Fibroblast of peridontal ligament (primary cell): Measurements from ENCODE around the gene UBAP2.

Experiments used
- DNase-seq: peaks from one replicate; pipeline ENCODE4 v3.0.0-alpha.2; 2010; ENCODE audit errors: extremely low read depth

Gene UBAP2

DNA sequence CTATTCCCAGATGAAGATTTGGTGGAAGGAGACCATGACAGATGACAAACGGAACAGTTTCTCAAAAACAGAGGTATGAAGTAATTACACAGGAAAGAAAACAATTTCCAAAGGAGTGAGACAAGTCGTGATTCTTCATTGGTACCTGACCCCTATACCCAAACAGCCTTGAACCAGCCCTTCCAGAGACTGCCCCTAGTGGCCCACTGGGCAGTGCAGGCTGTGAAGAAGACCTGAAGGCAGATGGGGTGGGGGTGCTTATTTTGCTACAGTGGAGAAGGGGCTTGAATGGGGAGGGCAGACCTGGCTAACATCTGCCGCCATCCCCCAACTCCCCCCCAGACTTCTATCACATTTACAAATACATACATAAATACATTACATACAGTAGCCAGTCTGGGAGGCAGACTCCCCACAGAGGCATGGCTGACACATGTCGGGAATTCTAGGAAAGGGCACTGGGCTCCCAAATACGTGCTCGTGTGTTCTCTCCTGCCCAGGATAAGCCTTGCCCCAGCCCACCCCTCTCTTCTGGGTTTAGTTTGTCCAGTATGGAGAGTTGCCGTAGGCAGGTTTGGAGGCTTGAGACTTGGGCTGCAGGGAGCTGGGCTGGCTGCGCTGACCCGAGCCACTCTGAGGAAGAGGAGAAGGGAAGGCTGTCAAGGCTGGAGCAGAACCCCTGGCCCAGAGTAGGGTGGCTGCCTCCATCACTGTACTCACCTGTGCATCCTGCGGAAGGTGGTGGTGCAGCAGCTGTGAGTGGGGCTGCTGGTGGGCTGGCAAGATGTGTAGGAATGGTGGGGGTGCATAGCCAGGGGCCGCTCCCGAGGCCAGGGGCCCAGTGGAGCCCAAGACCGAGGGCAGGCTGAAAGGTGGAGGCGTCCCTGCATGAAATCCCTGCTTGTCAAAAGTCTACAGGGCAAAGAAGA lies 126.5 kb downstream of the UBAP2 start:
- peak; percentile 30 for DNase-seq

DNA sequence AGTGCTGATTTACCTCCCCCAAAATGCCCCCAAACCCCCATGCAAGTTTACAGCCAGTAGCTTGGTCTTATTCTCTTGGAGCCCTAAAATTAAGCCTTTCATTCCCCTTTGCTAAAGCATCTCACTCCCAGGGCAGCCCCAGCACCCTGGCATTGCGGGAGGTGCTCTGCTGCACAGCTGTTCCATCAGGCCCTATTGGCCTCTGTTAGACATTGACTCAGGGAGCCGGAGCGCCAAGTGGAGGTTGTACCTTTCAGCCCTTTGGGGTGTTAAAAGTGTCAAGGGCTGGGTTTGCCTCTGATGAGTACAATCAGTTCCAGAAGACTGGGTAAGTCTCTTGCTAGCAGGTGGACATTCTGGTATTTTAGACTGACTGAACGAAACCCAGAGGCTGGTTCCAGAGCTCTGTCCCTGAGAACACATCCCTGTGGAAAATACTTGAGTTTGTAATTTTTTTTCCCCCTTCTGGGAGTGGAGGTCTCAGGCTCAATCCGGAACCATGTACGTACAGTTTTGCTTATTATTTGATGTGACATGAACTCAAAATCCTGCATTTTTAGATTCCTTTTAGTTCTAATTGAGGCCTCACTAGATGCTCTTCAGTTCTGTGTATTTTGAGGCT lies 129.3 kb downstream of the UBAP2 start:
- DNase-seq, result no peak

DNA sequence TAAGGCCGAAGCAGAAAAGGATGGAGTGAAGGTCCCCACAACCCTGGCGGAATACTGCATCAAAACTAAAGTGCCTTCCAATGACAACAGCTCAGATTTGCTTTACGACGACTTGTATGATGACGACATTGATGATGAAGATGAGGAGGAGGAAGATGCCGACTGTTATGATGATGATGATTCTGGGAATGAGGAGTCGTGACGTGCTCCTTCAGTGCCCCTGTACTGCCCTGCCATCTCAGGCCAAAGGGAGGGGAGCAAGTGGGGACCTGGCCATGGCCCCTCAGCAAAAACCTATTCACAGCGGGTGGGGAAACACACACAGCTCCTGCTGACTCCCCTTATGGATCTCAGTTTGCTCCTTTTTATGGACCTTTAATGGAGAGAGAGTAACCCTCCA lies 131.7 kb downstream of the UBAP2 start:
- DNase-seq, result no peak

DNA sequence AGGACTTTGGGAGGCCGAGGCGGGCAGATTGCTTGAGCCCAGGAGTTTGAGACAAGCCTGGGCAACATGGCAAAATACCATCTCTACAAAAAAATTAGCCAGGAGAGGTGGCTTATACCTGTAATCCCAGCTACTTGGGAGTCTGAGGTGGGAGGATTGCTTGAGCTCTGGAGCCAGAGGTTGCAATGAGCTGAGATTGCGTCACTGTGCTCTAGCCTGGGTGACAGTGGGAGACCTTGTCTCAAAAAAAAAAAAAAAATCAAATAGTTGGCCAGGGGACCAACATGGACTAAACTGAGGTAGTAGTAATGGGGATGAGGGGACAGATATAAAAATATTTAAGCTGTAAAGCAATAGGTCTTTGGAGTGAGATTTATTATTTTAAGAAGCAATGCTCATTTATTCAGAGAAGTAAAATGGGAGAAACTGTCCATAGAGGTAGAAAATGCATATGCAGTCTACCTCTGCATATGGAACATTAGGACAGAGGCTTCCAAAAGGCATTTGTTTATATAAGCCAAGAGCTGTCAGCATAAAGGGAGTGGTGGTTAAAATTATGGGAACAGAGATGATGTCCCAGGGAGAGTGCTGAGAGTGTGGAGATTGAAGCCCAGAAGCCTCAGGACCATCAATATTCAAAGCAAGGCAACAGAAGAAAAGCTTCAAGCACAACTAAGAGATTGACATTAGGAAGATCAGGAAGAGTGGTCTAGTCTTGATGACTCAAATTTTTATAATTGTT lies 133.6 kb downstream of the UBAP2 start:
- no peak for DNase-seq

DNA sequence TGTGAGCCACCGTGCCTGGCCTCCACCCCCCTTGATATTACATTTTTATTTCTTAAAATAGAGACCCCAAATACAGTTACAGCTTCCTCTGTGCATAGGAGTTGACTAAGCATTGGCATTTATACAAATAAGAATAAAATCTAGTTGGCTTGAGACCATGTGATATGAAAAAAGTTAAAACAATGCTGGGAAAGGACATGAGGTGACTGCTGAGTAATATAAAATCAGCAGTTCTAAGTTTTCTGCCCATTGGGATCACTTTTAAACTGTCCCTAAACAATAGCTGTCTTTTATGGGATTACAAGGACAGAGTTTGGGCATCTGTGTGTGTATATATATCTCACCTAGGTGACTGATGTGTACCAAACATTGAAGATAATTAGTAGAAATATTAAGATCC lies 135.1 kb downstream of the UBAP2 start:
- no peak for DNase-seq

DNA sequence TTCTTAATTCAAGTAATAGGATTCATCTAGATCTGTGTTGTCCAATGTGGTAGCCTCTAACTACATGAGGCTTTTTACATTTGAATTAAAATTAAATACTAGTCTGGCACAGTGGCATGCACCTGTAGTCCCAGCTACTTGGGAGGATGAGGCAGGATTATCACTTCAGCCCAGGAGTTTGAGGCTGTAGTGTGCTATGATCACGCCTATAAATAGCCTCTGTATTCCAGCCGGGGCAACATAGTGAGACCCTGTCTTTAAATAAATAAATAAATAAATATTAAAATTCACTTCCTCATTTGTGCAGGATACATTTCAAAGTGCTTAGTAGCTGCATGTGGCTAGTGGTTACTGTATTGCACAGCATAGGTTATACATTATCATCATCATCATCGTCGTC lies 139.9 kb downstream of the UBAP2 start:
- DNase-seq, result no peak

DNA sequence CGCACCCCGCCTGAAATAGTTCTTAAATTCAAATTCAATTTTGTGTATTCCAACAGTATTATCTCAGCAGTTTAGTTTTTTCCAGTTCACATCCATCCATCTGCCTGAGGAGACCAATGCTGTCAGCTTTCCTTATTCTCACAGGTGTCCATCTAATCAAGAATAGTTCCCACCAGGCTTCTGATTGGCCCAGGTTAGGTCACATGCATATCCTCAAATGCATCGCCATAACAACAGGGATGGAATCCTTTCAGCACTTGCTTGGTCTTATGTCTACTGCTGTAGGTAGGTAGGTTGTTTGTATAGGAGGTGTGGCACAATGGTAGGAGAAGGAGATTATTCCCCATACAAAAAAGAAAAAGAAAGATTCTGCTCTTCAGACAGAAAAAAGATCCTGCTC lies 140.6 kb downstream of the UBAP2 start:
- DNase-seq, result no peak

DNA sequence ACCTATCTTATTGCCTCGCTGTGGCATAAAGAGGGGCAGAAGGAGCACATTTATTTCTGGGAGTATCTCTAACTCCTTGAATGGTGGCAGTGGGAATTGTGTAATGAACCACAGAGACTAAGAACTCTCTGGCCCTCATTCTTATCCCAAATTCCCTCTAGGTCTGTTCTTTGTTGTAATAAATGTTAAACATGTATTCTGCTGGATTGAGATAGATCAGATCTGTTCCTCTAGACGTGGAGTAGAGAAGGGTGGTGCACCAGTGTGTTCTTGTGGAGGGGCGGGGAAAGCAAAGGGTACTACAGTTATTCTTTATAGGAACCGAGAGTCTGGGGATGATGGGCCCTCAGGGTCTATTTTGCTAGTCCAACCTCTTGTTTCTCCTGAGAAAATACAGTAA lies 141.3 kb downstream of the UBAP2 start:
- peak; percentile 30 for DNase-seq

DNA sequence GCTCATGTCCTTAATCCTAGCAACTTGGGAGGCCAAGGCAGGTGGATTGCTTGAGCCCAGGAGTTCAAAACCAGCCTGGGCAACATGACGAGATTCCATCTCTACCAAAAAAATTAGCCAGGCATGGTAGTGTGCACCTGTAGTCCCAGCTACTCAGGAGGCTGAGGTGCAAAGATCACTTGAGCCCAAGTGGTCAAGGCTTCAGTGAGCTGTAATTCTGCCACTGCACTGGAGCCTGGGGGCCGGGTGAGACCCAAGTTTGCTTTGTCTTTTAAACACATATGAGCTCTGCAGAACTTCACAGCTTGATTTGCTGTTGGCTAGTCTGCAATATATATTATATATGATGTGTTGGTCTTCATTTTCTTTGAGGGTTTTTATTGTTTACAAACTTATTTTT lies 141.9 kb downstream of the UBAP2 start:
- DNase-seq, result no peak

DNA sequence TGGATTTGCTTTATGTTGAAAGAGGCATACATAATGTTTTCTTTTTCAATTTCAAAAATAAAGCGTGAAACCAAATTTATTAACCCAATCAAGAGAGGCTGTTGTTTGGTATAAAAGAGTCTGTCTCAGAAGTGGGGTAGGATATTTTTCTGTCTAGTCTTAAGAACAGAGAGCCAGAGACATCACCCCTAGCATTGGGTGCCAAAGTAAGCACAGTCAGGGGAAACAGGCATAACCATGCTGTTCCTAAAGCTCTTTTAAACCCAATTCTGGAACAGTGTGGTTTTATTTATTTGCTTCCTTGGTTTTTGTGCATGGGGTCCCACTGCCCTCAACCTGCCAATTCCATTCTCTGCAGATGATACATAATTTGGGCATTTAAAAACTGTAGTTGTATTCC lies 143.6 kb downstream of the UBAP2 start:
- DNase-seq, result no peak

DNA sequence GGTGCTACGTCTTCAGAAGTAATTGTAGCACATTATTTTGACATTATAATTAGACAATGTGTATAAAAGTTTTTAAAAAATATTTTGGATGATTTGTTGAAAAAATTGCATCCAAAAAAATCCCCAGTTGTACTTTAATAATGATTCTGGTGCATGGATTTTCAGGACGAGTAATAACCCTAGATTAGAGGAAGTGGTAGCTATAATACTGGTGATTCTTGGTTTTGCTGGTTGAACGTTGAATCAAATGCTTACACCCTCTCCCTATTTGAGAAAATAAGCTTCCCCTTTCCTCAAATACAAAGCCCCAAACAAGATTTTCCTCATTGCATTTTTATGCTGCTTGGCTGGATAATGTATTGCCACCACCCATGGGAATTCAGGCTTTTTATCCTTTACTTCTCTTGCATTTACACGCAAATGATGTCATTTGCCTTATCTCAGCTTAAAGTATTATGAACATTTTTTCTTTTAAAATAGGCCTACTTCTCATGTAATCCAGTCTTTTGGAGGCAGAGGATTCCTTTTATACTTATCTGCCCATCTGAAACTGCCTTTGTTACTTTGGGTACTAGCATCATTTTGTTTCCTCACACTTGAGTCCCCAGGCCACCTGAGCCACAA lies 145.4 kb downstream of the UBAP2 start:
- DNase-seq, result no peak

DNA sequence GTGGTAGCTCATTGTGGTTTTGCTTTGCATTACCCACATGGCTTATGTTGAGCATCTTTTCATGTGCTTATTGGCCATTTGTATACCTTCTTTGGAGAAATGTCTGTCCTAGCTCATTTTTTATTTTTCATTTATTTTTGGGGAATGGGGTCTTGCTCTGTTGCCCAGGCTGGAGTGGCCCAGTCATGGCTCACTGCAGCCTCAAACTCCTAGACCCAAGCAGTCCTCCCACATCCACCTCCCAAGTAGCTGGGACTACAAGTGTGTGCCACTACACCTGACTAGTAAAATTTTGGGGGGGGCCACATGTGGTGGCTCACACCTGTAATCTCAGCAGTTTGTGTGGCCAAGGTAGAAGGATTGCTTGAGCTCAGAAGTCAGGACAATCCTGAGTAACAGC lies 154.4 kb downstream of the UBAP2 start:
- DNase-seq, result no peak

DNA sequence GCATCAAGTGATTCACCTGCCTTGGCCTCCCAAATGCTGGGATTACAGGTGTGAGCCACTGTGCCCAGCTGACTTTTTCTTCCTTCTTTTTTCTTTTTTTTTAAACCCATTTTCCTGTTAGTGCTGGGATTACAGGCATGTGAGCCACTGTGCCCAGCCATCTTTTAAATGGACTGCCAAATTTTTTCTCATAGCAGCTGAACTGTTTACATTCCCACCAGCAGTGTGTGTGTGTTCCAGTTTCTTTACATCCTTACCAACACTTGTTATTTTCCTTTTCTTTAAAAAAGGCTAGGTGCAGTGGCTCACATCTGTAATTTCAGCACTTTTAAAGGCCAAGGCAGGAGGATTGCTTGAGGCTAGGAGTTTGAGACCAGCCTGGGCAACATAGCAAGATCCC lies 154.8 kb downstream of the UBAP2 start:
- no peak for DNase-seq

DNA sequence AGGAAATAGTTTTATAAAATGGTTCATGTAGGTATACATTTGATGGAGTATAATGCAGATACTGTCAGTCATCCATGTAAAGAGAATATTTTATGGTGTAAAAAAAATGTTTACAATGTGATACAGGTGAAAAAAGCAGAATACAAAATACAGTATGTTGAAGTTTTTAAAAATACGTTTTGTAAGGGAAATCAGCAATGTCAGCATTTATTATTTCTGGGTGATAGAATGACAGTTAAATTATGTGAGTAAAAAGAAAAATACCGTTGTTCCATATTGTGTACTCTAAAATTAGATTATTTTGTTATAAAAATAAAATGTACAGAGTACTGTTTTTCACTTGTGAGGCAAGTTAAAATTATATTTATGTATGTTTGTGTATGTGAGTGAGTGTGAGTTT lies 162.7 kb downstream of the UBAP2 start:
- DNase-seq, result no peak

DNA sequence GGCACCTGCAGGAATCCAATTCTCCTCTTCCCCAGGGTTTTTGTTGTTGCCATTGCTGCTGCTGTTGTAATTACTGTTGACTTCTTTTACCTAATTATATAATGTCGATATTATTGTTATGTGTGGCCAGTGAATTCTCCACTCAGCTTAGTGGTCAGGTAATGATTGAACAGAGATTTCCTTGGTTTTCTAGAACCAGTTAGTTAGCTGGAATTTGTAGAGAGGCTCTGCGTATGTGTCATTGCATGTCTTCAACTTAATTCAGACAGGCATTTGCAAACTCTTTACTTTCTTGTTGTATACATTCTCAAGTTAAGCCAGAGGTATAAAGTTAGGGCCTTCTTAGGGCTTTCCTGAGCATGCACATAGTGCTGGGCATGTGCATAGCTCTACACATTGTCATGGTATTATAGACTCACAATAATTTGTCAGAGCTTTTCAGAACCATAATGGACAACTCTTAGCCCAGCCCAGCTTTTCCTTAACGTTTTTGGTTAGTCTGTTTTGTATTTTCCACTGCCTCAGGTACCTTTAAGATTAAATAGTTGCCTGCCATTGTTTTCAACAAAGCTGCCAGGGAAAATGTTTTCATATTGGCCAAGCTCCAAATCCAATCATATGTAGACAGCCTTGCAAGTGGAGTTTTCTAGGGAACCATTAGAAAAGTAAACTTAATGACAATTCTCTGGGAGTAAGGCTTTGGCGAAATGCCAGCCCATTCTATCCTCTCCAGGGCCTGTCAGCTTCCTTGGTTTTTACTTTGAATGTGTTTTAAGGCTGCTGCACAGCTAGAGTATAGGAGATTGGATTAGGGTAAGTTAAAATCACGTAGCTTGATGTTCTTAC lies 163.6 kb downstream of the UBAP2 start:
- DNase-seq, result peak; percentile 57

DNA sequence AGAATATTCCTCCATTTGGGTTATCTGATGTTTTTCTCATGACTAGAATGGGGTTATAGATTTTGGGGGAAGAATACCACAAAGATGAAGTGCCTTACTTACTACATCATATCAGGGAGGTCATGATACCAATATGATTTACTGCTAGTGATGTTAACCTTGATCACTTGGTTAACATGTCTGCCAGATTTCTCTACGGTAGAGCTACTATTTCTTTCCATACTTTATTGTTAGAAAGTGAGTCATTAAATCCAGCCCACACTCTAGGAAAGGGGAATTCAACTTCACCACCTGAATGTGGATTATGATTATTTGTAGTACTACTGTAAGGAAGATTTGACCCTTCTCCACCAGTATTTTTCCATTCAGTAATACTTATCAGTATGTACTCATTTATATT lies 167.1 kb downstream of the UBAP2 start:
- DNase-seq, result peak; percentile 42

DNA sequence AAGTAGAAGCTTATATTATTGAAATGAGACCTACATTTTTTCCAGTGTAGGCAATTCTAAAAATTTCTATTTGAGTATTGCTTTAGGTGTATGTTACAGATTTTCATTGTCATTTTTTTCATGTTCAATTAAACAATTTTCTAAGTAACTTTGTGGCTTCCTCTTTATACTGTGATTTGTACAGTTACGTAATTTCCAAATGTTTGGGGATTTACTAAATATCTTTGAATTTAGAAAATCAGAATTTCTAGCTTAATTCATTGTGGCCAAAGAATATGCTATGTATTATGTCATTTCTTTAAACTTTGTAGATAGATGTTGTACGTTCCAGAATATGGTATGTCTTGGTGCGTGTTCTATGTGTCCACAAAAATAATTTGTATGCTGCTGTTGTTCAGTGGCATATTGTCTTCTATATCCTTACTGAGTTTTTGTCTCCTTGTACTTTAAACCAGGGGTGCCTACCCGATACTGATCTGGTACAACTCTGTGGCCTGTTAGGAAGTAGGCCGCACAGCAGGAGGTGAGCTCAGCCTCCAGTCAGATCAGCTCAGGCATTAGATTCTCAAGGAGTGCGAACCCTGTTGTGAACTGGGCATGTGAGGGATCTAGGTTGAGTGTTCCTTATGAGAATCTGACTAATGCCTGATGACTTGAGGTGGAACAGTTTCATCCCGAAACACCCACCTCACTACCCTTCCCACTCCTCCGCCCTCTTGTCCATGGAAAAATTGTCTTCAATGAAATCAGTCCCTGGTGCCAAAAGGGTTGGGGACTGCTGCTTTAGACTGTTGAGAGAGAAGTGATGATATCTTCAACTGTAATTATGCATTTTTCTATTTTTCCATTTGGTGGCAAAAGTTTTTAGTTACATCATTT lies 168.2 kb downstream of the UBAP2 start:
- no peak for DNase-seq

DNA sequence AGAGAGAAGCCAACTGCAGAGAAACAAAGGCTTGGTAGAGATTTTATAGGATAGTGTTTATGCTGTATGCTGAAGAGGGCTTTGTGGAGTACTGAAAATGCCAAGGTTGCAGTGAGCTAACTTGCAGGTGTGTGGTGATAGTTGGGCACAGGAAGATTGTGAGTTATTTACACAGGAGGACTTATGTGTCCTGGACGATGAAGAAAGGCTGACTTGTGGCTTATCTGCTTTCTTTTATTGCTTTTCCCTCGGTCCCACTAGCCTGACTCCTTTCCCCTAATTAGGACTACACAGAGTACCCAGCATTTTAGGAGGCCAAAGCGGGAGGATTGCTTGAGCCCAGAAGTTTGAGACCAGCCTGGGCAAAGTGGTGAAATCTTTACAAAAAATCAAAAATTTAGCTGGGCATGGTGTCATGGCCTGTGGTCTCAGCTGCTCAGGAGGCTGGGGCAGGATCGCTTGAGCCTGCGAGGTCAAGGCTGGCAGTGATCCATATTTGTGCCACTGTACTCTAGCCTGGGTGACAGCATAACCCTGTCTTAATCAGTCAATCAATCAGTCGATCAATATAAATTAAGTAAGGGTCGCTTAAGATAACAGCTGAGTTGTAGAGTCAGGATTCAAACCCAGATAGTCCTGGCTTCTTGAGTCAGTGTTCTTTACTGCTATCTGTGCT lies 169.9 kb downstream of the UBAP2 start:
- DNase-seq, result no peak

DNA sequence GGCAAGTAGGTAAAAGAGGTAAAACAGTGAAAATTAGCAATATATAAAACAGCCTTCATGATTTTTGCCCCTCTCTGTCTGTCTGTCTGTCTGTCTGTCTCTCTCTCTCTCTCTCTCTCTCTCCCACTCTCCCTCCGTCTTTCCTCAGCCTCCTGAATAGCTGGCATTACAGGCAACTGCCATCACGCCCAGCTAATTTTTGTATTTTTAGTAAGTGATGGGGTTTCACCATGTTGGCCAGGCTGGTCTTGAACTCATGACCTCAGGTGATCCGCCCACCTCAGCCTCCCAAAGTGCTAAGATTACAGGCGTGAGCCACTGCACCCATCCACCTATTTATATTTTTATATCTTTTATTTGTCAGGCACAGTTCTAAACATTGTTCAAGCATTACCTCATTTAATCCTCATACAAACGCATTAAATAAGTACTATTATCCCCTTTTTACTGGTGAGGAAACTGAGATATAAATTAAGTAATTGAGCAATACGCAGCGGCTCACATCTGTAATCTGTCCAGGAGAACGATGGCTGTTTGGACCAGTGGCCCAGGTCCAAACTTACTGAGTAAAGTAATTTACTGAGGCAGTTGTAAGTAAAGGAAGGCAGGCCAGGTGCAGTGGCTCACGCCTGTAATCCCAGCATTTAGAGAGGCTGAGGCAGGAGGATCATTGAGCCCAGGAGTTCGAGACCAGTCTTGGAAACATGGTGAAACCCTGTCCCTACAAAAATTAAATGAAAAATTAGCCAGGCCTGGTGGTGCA lies 170.8 kb downstream of the UBAP2 start:
- DNase-seq, result no peak
